Retina (tissue), 1 donor: ENCODE results near the gene RRAGC.

ENCODE experiments used
- DNase-seq: peaks from one replicate; pipeline ENCODE4 v3.0.0-alpha.2; 2016

The RRAGC gene

GRCh38 chr1:38859561-38860453 lies at the start of gene RRAGC:
RRAGC (minus strand) TSS chr1:38859772; CDS start chr1:38859646, 126 bp downstream.
- DNase-seq, result peak; percentile 94

- no peak for DNase-seq
These were observed 49.2 kb upstream of the RRAGC start for GRCh38 chr1:38908821-38909220.

GRCh38 chr1:38905985-38906384 lies 46.4 kb upstream of the RRAGC start:
- no peak for DNase-seq

DNA sequence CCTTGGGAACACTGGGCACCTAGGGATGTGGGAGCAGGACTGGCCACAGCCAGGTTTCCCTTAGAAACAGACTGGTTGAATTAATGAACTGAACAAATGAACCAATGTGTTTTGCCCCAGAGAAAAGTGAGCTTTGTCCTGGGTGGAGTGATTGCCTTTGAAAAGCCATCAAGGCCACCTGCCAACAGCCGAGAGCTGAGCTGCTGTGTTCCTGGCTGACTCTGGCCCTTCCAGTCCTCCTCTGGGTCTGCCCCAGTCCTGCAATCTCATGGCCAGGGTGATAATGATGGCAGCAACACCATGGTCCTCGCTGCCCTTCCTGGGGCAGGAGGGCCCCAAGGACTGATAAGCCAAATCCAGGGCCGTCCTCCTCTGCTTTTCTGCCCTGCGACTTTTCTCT lies 40.0 kb upstream of the RRAGC start:
- no peak for DNase-seq

DNA sequence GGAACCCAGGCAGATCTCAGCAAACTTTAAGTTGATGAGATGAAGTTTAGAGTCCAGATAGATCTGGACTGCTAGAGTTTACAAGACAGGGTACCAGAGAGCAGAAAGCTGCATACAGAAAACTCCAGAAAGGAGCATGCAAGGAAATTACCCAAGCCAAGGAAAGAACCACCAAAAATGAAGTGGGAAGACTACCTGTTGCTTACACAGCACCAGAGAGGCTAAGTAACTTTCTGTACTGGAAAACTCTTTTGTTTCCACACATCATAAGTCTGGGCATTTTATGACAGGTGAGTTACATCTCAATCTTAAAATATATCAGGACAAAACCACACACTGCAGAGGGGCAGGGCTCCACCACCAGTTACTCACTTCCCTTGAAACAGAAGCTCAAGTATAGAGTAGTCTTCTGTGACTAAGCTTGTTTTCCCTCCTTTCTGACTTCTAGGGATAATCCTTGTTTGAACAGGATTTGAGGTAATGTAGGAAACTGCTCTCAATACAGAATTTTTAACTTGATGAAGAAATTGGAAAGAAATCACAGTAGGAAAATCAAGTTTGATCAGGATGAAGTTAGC lies 39.2 kb upstream of the RRAGC start:
- DNase-seq, result no peak

DNA sequence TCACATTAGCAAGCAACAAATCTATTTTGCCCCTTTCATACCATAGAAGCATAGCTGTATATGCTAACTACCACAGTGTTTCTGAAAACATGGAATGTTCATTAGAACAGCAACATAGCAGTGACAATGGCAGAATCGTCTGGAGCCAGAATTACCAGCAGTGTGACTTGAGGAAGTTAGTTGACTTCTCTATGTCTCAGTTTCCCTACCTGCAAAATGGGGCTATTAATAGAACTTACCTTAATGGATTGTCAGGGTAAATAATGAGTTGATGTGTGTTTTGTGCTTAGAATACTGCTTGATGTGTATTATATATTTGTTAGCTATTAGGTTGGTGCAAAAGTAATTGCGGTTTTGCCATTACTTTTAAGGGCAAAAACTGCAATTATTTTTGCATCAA lies 36.6 kb upstream of the RRAGC start:
- DNase-seq, result no peak

DNA sequence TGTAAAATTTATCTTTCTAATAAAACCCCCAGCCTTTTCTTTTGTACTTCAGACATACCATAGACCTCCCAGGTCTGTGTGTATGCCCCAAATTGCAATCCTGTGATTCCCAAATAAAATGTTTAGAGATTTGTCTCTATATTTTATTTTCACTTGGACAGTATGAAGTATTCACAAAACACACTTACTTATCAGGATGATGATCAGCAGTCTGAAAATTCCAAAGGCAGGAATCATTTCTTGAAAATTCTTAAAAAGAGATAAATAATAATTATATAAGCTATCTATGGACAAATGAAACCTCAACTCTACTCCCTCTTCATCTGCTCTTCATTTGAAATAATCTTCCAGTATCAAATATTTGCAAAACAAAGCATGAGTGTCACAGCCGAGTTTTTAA lies 33.4 kb upstream of the RRAGC start:
- DNase-seq, result no peak

DNA sequence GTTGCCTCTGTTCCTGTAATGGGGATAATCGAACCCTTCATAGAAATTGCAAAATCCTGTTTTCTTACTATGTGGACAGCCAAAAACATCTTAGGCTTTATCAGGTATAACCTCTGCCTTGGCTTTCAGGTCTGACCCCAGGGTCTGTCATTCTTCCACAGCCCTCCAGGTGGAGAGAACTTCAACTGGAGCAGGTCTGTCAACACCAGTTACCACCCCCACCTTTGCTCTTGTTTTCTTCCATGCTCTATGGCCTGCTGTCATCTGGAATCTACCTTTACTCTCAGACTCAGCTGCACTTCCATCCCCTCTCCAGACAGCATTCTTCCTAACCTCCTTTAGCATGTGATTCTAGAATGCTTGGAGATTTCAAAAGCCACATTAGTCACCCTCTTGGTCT lies 32.2 kb upstream of the RRAGC start:
- DNase-seq, result no peak

- peak; percentile 3 for DNase-seq
These were observed 30.0 kb upstream of the RRAGC start for GRCh38 chr1:38889589-38889988.

DNA sequence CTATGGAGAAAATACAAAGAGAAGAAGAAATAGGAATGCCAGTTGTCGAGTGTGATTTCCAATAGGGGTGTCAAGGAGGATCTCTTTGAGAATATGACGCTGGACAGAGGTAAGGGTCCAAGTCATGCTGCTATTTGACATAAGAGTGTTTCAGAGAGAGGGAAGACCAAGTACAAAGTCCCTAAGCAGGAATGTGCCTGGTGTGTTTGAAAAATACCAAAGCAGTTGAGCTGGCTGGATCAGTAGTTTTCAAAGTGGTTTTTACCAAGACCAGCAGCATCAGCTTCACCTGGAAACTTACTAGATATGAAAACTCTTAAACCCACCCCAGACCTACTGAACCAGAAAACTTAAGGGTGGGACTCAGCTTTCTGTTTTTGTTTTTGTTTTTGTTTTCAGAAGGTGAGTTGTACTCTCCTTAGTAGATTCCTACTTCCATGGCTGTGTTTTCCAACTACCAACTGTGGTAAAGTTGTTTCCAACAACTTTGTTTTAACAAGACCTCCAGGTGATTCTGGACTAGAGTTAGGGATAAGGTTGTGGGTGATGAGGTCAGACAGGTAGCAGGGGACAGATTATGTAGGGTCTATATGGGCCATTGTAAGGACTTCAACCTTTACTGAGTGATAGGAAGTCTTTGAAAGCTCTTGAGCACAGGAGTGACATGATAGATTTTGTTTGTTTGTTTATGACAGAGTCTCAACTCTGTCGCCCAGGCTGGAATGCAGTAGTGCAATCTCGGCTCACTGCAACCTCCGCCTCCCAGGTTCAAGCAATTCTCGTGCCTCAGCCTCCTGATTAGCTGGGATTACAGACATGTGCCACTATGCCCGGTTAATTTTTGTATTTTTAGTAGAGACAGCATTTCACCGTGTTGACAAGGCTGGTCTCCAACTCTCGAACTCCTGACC lies 29.1 kb upstream of the RRAGC start:
- DNase-seq, result no peak

DNA sequence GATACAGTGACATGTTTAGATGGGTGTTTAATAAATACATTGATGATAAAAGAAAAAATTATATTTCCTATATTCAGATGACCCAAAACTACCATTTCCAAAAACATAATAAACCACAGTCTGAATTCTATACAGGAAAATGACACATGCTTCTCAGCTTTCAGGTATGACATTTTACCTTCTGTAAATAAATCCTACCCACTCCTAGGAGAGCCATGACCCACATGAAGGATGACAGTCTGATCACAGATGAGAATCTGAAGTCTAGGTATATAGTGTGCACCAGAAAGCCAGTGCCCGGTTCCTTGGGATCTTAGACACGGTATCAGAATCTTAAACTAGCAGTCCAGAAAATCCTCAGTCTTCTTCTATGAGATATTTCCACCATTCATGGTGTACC lies 25.5 kb upstream of the RRAGC start:
- DNase-seq, result no peak

- DNase-seq, result no peak
These were observed 21.9 kb upstream of the RRAGC start, which contains the start of gene GJA9 for GRCh38 chr1:38881487-38881886. GJA9 (minus strand) TSS chr1:38881587; CDS start chr1:38876098, 5,489 bp downstream.

- DNase-seq, result no peak
These were observed 16.2 kb upstream of the RRAGC start for GRCh38 chr1:38875811-38876210.

DNA sequence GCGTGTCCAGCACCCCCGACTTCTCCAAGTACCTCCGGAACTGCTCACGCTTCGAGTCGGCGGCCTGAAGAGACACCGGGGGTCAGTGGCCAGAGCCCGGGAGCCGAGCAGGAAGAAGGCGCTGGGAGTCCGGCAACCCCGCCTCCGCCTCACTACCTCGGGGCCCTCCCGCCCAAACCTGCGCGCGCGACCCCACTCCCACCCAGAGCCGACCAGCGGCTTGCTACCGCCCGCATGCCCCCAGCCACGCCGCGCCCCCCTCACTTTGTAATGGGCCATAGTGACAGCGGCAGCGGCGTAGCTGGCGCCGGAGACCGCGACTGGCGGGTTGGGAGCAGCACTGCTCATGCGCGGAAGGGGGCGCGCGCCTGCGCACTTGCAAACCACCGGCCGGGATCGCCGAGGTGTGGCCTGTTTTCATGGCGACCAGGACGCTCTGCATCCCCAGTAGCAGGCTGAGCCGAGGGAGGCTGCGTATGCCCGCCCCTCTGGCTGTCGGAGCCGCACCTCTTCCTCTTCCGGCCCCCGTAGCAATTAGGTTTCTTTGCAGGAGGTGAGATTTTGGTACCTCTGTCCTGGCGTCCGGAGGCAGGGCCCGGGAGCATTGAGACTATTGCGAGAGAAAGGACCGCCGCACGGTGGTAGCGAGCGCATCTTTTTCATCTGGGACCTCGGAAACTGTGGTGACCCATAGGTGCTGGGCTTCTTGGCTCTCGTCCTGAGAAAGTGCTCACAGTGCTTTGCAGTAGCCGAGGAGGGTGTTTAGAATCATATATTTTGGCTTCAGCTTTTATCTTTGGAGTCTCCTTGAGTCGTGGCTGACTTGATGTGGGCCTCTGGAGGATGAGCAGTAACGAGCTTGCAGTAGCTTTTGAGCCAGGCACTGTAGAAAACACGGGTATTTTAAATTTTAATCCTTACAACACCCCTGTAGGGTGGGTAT lies 13.7 kb upstream of the RRAGC start, which contains the start of gene MYCBP:
MYCBP (minus strand) TSS at position 322 of the 943 bp plus-strand sequence; CDS start at position 279, 43 bp downstream.
- peak; percentile 96 for DNase-seq

- no peak for DNase-seq
These were observed 12.9 kb upstream of the RRAGC start for GRCh38 chr1:38872401-38873026.

- no peak for DNase-seq
These were observed 11.4 kb upstream of the RRAGC start for GRCh38 chr1:38870996-38871395.

- DNase-seq, result no peak
These were observed 7.6 kb upstream of the RRAGC start for GRCh38 chr1:38867208-38867607.

- DNase-seq, result no peak
These were observed 5.6 kb upstream of the RRAGC start for GRCh38 chr1:38865112-38865715.

DNA sequence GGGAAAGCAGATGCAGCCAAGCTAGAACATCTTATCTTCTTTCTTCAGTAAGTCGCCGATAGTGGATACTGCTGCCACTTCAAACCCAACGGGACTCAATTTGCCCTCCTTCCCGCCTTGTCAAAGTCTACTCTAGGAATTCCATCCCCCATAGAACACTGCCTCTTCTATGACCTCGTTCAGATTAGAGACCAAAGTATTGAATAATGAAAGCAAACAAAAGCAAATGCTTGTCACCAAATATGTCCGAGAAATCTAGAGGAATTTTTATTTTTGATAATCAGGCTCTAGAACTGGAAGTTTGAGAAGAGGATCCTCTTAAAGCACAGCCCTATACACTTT lies 853 bp upstream of the RRAGC start:
- no peak for DNase-seq

DNA sequence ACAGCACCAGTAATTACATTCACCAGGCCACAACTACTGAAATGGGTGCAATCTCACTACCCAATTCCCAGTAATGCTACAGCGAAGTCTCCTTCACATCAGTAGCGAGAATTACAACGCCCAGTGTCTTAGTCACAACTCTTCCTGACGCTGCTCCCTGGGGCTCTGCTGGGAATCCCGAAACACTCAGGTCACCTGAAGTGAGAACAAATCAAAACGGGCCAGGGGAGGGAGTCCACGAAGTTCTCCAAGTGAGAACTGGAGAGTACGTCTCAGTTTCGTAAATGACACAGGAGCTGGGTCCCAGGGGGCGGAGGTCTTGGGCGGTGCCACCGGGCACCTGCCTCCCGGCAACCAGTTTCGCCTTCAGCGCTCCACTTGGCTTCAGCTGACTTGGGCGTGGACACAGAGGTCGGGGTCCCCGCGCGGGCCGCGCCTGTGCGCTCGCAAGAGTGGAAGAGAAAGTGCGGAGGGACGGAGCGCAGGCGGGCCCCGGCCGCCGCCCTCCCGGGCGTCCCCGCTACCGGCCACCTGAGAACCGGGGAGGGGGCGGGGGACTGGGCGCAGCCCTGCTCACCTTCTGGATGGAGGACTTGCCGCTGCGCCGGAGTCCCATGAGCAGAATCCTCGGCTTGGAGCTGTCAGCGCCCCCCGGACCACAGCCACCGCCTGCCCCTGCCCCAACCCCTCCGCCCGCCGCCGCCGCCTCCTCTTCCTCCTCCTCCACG lies 575 bp downstream of the RRAGC start:
- peak; percentile 69 for DNase-seq
